Spleen (tissue), 11 donors: Measurements from ENCODE around the gene POU2AF2. TPM values are rescaled to one million over a fixed set of nuclear protein-coding genes. Genes with fewer than 3 reads are reported as not detected.

Experiments used
- DNase-seq: peaks from one replicate; pipeline ENCODE4 v3.0.0-alpha.2; 2020
- H3K27ac ChIP-seq, 8 donors: fragments of 200-600 bp; sonication (generic) in 7 of 8; 1 replicate in 4 of 8; 2 replicates in 4 of 8; pipeline versions ENCODE4 v1.5.0 to v1.8.0; 2016 to 2021; ENCODE audit warnings: inconsistent platforms in 4 of 8, mild to moderate bottlenecking in 4 of 8, moderate library complexity in 1 of 8
- H3K27me3 ChIP-seq, 7 donors: fragments of 200-600 bp; sonication (generic) in 6 of 7; replicated peaks in 1 of 7; 1 replicate in 4 of 7; 2 replicates in 3 of 7; pipeline versions ENCODE4 v1.5.0 to v1.8.0; 2016 to 2021; ENCODE audit warnings: inconsistent platforms in 3 of 7, mild to moderate bottlenecking in 1 of 7
- H3K36me3 ChIP-seq, 6 donors: fragments of 200-600 bp; sonication (generic) in 5 of 6; 1 replicate in 4 of 6; 2 replicates in 2 of 6; pipeline versions ENCODE4 v1.5.0 to v1.8.0; 2016 to 2021; ENCODE audit warnings: inconsistent platforms in 2 of 6
- H3K4me1 ChIP-seq, 6 donors: fragments of 200-600 bp; sonication (generic) in 5 of 6; 1 replicate in 3 of 6; 2 replicates in 3 of 6; pipeline versions ENCODE4 v1.5.0 to v1.8.0; 2016 to 2021; ENCODE audit warnings: inconsistent platforms in 3 of 6
- H3K4me3 ChIP-seq, 8 donors: fragments of 200-600 bp; sonication (generic) in 7 of 8; 1 replicate in 4 of 8; 2 replicates in 4 of 8; pipeline versions ENCODE4 v1.5.0 to v1.8.0; 2016 to 2021; ENCODE audit warnings: inconsistent platforms in 4 of 8, mild to moderate bottlenecking in 4 of 8, moderate library complexity in 2 of 8
- H3K9me3 ChIP-seq, 8 donors: fragments of 200-600 bp; sonication (generic) in 7 of 8; 1 replicate in 4 of 8; 2 replicates in 4 of 8; pipeline versions ENCODE4 v1.5.0 to v1.8.0; 2016 to 2021; ENCODE audit warnings: inconsistent platforms in 4 of 8
- CTCF ChIP-seq, 11 experiments: fragments of 200-600 bp in 7 of 11; fragments of 450-650 bp in 4 of 11; sonication (generic) in 4 of 11; IDR thresholded peaks in 8 of 11; conservative IDR thresholded peaks in 3 of 11; 1 replicate in 7 of 11; 2 replicates in 4 of 11; pipeline versions ENCODE4 v1.4.0 to v1.8.0; 2016 to 2021; ENCODE audit warnings: antibody characterized with exemption in 11 of 11, inconsistent platforms in 4 of 11, mild to moderate bottlenecking in 1 of 11
- POLR2A ChIP-seq, 3 donors: fragments of 450-650 bp; IDR thresholded peaks; one replicate each; pipeline ENCODE4 v1.5.1; 2017; ENCODE audit warnings: antibody characterized with exemption in 3 of 3, mild to moderate bottlenecking in 1 of 3
- POLR2AphosphoS5 ChIP-seq, 3 donors: sonication (generic); formaldehyde crosslinking; IDR thresholded peaks; one replicate each; pipeline ENCODE4 v1.5.1; 2017; ENCODE audit warnings: antibody characterized with exemption in 3 of 3
- WGBS, 5 donors: extraction: QIAGEN DNeasy Blood & Tissue Kit in 3 of 5; methylation state at CpG; one replicate each; pipeline versions ENCODE4 v1.1.5 to v1.1.7; 2013 to 2018; 5-methylcytosine and 5-hydroxymethylcytosine counted together
- intact Hi-C: fragments of 100-400 bp; cut with DNase I; formaldehyde crosslinking; loops from one replicate; pipeline ENCODE4 v1.15.0; 2023; ENCODE audit warnings: low total_unique reads
- polyA plus RNA-seq, 3 donors: library from polyadenylated mRNA; stranded (reverse); fragments of 200-250 nt; gene quantifications; one replicate each; pipeline ENCODE4 v1.2.1, GENCODE V29; 2013
- total RNA-seq, 7 donors: library from RNA; depleted of rRNA in 3 of 7; stranded (reverse); fragments of >200 nt in 3 of 7; fragmentation: NEBNext Ultra II Directional in 4 of 7; extraction: Animal tissue kit (Norgen Biotek cat#: 25700) in 4 of 7; gene quantifications; one replicate each; pipeline versions ENCODE4 v1.1.0 to v1.2.1, GENCODE V29; 2016 to 2021
- donor health status: healthy with polysubstance abuse.
- donor health status: DM: no; HTN: no; CAD: no; lungs with moderate emphysema.
- donor health status: DM: no; HTN: no; CAD: no.
- donor health status: Bipolar disorder and iron deficiency.
- donor health status: healthy.
- donor health status: DM: no; HTN: no; CAD: no.
- donor health status: DM: yes; HTN: yes; CAD: no.

POU2AF2 gene
- total and polyA plus RNA-seq, 10 donors, result not detected

- TF ChIP-seq CTCF (IDR thresholded peaks at IDR 0.05 in 8 of 11, conservative IDR thresholded peaks at IDR 0.05 in 3 of 11) (no peak), POLR2A (IDR thresholded peaks at IDR 0.05) (no peak), POLR2AphosphoS5 (IDR thresholded peaks at IDR 0.05) (no peak)
- H3K9me3 ChIP-seq, result no peaks in the 10 kb centered on the region
- no peak overlapping the region for H3K27ac ChIP-seq
- H3K27me3 ChIP-seq, result no peaks in the 10 kb centered on the region
- intact Hi-C loops, result no loop called here
- H3K4me1 ChIP-seq, result no peaks in the 10 kb centered on the region
- 68 to 91% (median 75%) methylated on average over 1 of the region's 1 CpG for WGBS, 5 donors
- H3K36me3 ChIP-seq, result no peaks in the 10 kb centered on the region
- DNase-seq, result no peak
- H3K4me3 ChIP-seq, result no peak overlapping the region
Measured at GRCh38 chr11:111206472-111206871, 39.1 kb upstream of the POU2AF2 start.

- DNase-seq, result no peak
- TF ChIP-seq POLR2AphosphoS5 (IDR thresholded peaks at IDR 0.05) (no peak), CTCF (IDR thresholded peaks at IDR 0.05 in 8 of 11, conservative IDR thresholded peaks at IDR 0.05 in 3 of 11) (no peak), POLR2A (IDR thresholded peaks at IDR 0.05) (no peak)
- intact Hi-C loops, result no loop called here
- no peaks in the 10 kb centered on the region for H3K27me3 ChIP-seq
- H3K27ac ChIP-seq, result no peak overlapping the region
- H3K4me3 ChIP-seq, result no peak overlapping the region
- H3K36me3 ChIP-seq, result no peaks in the 10 kb centered on the region
- no peaks in the 10 kb centered on the region for H3K9me3 ChIP-seq
- WGBS, 5 donors, result 68 to 83% (median 80%) methylated on average over 2 of the region's 2 CpGs
- no peaks in the 10 kb centered on the region for H3K4me1 ChIP-seq
Measured at GRCh38 chr11:111207213-111207612, 38.3 kb upstream of the POU2AF2 start.

- Histone ChIP-seq H3K27ac (no peak overlapping the region), H3K9me3 (no peaks in the 10 kb centered on the region), H3K4me1 (no peaks in the 10 kb centered on the region), H3K4me3 (no peak overlapping the region), H3K36me3 (no peaks in the 10 kb centered on the region), H3K27me3 (no peaks in the 10 kb centered on the region)
- intact Hi-C loops, result no loop called here
- 63 to 79% (median 71%) methylated on average over 4 of the region's 4 CpGs for WGBS, 5 donors
- TF ChIP-seq POLR2A (IDR thresholded peaks at IDR 0.05) (no peak), CTCF (IDR thresholded peaks at IDR 0.05 in 8 of 11, conservative IDR thresholded peaks at IDR 0.05 in 3 of 11) (no peak), POLR2AphosphoS5 (IDR thresholded peaks at IDR 0.05) (no peak)
- no peak for DNase-seq
Measured at GRCh38 chr11:111209543-111210355, 35.8 kb upstream of the POU2AF2 start.

GRCh38 chr11:111213256-111213655 is 32.3 kb upstream of the POU2AF2 start:
- no peaks in the 10 kb centered on the region for H3K9me3 ChIP-seq
- H3K27me3 ChIP-seq, result no peaks in the 10 kb centered on the region
- intact Hi-C loops, result no loop called here
- H3K4me1 ChIP-seq, result no peaks in the 10 kb centered on the region
- H3K4me3 ChIP-seq, result no peak overlapping the region
- DNase-seq, result no peak
- no peaks in the 10 kb centered on the region for H3K36me3 ChIP-seq
- 91 to 100% (median 95%) methylated on average over 3 of the region's 3 CpGs for whole genome bisulfite sequencing, 5 donors
- H3K27ac ChIP-seq, result no peak overlapping the region
- TF ChIP-seq POLR2A (IDR thresholded peaks at IDR 0.05), result no peak
- no peak for TF ChIP-seq CTCF (IDR thresholded peaks at IDR 0.05 in 8 of 11, conservative IDR thresholded peaks at IDR 0.05 in 3 of 11)
- no peak for TF ChIP-seq POLR2AphosphoS5 (IDR thresholded peaks at IDR 0.05)
